NB4 (cell line): ENCODE data around the gene LSAMP.

Experiments
- POLR2A ChIP-seq: IDR thresholded peaks from 2 replicates; pipeline ENCODE4 v1.6.1; 2011; ENCODE audit warnings: mild to moderate bottlenecking; ENCODE audit not compliant: insufficient read length; ENCODE audit errors: extremely low read depth
- TF ChIP-seq, protein P1 (sequence below): IDR thresholded peaks from one replicate; pipeline ENCODE4 v1.5.1; 2012; ENCODE audit warnings: low read depth, low read length

DNA sequence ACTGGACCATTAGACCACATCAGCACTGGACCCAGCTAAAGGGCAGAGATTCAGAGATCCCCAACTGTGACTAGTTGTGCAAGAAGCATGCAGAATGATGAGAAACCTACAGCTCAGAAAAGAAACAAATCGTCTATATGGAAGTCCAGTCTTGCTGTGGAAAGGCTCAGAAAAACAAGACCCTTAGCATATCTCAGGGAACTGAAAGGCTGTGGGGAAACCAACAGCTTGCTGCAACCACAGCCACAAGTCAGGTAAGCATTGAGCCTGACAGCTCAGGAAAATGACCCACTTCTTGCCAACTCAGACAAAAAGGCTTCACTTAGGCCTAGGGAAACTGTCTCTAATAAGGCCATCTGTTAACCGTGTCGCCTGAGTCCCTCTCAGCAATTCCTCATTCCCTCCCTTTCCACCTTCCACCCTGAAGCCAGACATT, 145.6 kb downstream of the LSAMP start:
- TF ChIP-seq, protein P1, sequence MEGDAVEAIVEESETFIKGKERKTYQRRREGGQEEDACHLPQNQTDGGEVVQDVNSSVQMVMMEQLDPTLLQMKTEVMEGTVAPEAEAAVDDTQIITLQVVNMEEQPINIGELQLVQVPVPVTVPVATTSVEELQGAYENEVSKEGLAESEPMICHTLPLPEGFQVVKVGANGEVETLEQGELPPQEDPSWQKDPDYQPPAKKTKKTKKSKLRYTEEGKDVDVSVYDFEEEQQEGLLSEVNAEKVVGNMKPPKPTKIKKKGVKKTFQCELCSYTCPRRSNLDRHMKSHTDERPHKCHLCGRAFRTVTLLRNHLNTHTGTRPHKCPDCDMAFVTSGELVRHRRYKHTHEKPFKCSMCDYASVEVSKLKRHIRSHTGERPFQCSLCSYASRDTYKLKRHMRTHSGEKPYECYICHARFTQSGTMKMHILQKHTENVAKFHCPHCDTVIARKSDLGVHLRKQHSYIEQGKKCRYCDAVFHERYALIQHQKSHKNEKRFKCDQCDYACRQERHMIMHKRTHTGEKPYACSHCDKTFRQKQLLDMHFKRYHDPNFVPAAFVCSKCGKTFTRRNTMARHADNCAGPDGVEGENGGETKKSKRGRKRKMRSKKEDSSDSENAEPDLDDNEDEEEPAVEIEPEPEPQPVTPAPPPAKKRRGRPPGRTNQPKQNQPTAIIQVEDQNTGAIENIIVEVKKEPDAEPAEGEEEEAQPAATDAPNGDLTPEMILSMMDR, result no peak
- TF ChIP-seq POLR2A, result no peak
